GM12874 (cell line): ENCODE data around the gene GOLIM4.
A peak's percentile ranks its signal among the peaks of the same experiment; 100 is the strongest.

Experiments used
- CTCF ChIP-seq: IDR thresholded peaks from 2 replicates; pipeline ENCODE4 v1.5.1; 2011; ENCODE audit warnings: low read depth, mild to moderate bottlenecking, control low read depth, low read length, moderate library complexity; ENCODE audit not compliant: insufficient read depth

The GOLIM4 gene

DNA sequence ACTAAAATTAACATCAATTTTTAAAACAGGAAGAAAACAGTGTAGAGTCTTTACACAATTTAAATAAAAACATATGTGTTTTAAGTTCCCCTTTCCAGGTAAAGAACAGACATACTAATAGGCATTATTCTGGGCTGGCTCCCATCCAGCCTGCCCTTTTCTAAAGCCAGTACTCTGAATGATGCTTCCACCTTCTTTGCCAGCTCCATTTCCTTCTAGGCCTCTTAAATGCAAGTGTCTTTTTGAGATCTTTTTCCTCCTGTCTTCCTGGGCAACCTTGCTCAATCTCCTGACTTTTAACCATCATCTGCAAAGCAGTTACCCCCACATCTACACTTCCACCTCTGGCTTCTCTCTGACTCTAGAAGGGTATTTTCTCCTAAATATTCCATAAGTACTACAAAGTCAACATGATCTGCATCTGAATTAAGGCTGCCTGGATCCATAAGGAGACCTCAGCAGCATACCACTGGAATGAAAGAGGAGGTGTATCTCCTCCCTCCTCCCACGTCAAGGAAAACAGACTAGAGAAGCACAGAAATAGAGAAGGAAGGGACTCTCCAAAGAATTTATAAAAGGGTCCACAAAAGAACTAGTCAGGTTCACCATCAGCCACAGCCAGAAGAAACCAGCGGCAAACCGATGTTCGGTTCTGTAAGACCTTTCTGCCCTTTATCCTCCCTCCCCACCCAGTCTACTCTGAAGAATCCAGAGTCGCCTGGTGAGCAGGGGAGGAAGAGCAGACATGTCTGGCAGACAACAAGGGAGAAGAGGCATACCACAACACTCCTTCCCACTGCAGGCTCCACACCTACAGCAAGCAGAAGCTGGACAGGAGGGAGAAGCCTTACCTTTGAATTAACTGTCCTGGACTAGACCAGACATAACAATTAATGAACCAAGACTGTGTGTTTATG lies 47.1 kb downstream of the GOLIM4 start:
- no peak for TF ChIP-seq CTCF

GRCh38 chr3:168047936-168048335 lies 47.8 kb downstream of the GOLIM4 start:
- no peak for TF ChIP-seq CTCF

GRCh38 chr3:168047190-168047795 lies 48.4 kb downstream of the GOLIM4 start:
- peak; percentile 49 for TF ChIP-seq CTCF

DNA sequence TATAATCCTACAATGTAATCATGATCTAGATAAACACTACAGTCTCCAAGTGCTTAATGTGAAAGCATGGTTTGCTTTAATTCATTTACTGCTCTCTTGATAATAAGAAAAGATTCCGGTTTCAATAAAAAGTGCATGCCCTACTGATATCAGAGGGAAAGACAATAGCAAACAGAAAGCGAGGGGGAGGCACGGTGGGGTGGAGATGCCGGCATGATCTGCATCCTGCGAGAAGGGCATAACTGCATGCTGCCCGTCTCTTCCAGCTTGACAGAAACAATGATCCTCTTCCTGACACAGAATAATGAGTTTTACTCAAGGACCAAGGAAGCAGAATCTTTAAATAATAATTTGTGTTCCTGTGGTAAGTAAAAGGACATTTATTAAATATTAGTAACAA lies 51.7 kb downstream of the GOLIM4 start:
- no peak for TF ChIP-seq CTCF

GRCh38 chr3:168040607-168041208 lies 55.0 kb downstream of the GOLIM4 start:
- peak; percentile 63 for TF ChIP-seq CTCF

- TF ChIP-seq CTCF: no peak
These were observed 58.7 kb downstream of the GOLIM4 start for GRCh38 chr3:168037020-168037419.

DNA sequence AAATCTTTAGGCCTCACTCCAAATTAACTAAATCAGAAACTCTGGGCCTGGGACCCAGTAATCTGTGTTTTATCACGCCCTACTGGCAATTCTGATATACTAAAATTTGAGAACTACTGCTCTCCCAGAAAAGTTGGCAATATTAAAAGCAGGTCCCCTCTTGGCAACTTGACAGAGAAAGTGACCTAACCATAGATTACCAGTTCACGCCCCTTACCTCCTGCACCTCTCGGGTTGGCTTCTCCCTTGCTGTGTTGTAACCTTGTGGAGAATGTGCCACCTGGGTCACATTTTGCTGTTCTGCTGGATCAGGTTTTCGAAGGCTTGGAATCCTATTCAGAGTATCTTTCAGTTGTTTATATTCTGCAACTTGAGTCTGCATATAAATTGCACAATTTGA lies 59.1 kb downstream of the GOLIM4 start:
- no peak for TF ChIP-seq CTCF
